Fibroblast of lung (primary cell): ENCODE results near the gene WIPI1. TPM values are rescaled to one million over a fixed set of nuclear protein-coding genes. Genes with fewer than 3 reads are reported as not detected.

Experiments
- DNase-seq, 2 donors: peaks; one replicate each; pipeline versions ENCODE4 v3.0.0 to v3.0.0-alpha.2; 2010; ENCODE audit warnings: low read depth in 2 of 2
- H2AFZ ChIP-seq: 2 replicates; pipeline ENCODE4 v1.5.1; 2012; ENCODE audit warnings: low read length, control low read depth, inconsistent platforms
- H3K27ac ChIP-seq: 2 replicates; pipeline ENCODE4 v1.5.1; 2011; ENCODE audit warnings: low read length, control low read depth; ENCODE audit not compliant: insufficient read depth
- H3K27me3 ChIP-seq: 2 replicates; pipeline ENCODE4 v1.5.1; 2011; ENCODE audit warnings: mild to moderate bottlenecking, low read length; ENCODE audit not compliant: control insufficient read depth, insufficient read depth
- H3K36me3 ChIP-seq: 2 replicates; pipeline ENCODE4 v1.5.1; 2011; ENCODE audit warnings: low read length; ENCODE audit not compliant: control insufficient read depth, insufficient read depth
- H3K4me1 ChIP-seq: 2 replicates; pipeline ENCODE4 v1.5.1; 2011; ENCODE audit warnings: low read length; ENCODE audit not compliant: control insufficient read depth, insufficient read depth; ENCODE audit errors: extremely low read depth
- H3K4me2 ChIP-seq: 2 replicates; pipeline ENCODE4 v1.5.1; 2011; ENCODE audit warnings: low read length, control low read depth; ENCODE audit not compliant: insufficient read depth; ENCODE audit errors: extremely low read depth
- H3K4me3 ChIP-seq, 4 experiments: fragments of 200-600 bp in 1 of 4; sonication (generic) in 1 of 4; replicated peaks in 1 of 4; 2 replicates each; pipeline ENCODE4 v1.5.1; 2011 to 2016; ENCODE audit warnings: low read length in 4 of 4, low read depth in 3 of 4, mild to moderate bottlenecking in 3 of 4, control low read depth in 2 of 4, inconsistent platforms in 1 of 4, mixed read lengths in 1 of 4; ENCODE audit not compliant: insufficient read depth in 1 of 4; ENCODE audit errors: control extremely low read depth in 1 of 4
- H3K79me2 ChIP-seq: 2 replicates; pipeline ENCODE4 v1.5.1; 2012; ENCODE audit warnings: mild to moderate bottlenecking, low read length, inconsistent platforms; ENCODE audit not compliant: control insufficient read depth, insufficient read depth
- H3K9ac ChIP-seq: 2 replicates; pipeline ENCODE4 v1.5.1; 2011; ENCODE audit warnings: mild to moderate bottlenecking, low read length, control low read depth; ENCODE audit not compliant: insufficient read depth
- H3K9me3 ChIP-seq: 2 replicates; pipeline ENCODE4 v1.5.1; 2012; ENCODE audit warnings: low read depth, low read length; ENCODE audit not compliant: control insufficient read depth, insufficient read depth
- H4K20me1 ChIP-seq: 2 replicates; pipeline ENCODE4 v1.5.1; 2011; ENCODE audit warnings: low read length; ENCODE audit not compliant: control insufficient read depth, insufficient read depth; ENCODE audit errors: extremely low read depth
- CTCF ChIP-seq, 2 donors: IDR thresholded peaks in 1 of 2; conservative IDR thresholded peaks in 1 of 2; 1 replicate in 1 of 2; 2 replicates in 1 of 2; pipeline ENCODE4 v1.5.1; 2011 to 2012; ENCODE audit warnings: low read length in 2 of 2, control low read depth in 1 of 2, inconsistent platforms in 1 of 2, low read depth in 1 of 2, mild to moderate bottlenecking in 1 of 2
- EZH2 ChIP-seq: IDR thresholded peaks from 2 replicates; pipeline ENCODE4 v1.5.1; 2012; ENCODE audit warnings: low read length, control low read depth, mild to moderate bottlenecking; ENCODE audit errors: missing control alignments
- polyA plus RNA-seq, 2 donors: library from polyadenylated mRNA; depleted of rRNA in 1 of 2; stranded (reverse) in 1 of 2; unstranded in 1 of 2; fragments of >200 nt; gene quantifications; 2 replicates each; pipeline ENCODE4 v1.2.1, GENCODE V29; 2011 to 2012; ENCODE audit warnings: missing spikeins in 1 of 2
- total RNA-seq: library from RNA; depleted of rRNA; stranded (reverse); fragments of >200 nt; gene quantifications from 2 replicates; pipeline ENCODE4 v1.2.1, GENCODE V29; 2014

WIPI1 gene
- total and polyA plus RNA-seq, 2 donors (not counting 1 experiment from before 2014, with no cell fraction given) = 158 to 251 TPM

- H3K27ac ChIP-seq = no peak overlapping the region
- no peaks in the 10 kb centered on the region for H3K27me3 ChIP-seq
- H3K79me2 ChIP-seq = no peaks in the 10 kb centered on the region
- no peaks in the 10 kb centered on the region for H4K20me1 ChIP-seq
- H3K36me3 ChIP-seq = no peaks in the 10 kb centered on the region
- no peak for DNase-seq
- H3K4me2 ChIP-seq = no peak overlapping the region
- H3K9ac ChIP-seq = no peak overlapping the region
- no peak for TF ChIP-seq EZH2
- no peak for TF ChIP-seq CTCF (conservative IDR thresholded peaks at IDR 0.05 in 1 of 2, IDR thresholded peaks at IDR 0.05 in 1 of 2; ENCODE audit: low read depth in 1 of 2, low read length in 2 of 2)
- H2AFZ ChIP-seq = no peak overlapping the region
- H3K4me1 ChIP-seq = no peaks in the 10 kb centered on the region
- H3K4me3 ChIP-seq = no peak overlapping the region
- H3K9me3 ChIP-seq = no peaks in the 10 kb centered on the region
Observed at GRCh38 chr17:68499587-68499986, 42.3 kb upstream of the WIPI1 start.

GRCh38 chr17:68498479-68499326 lies 41.4 kb upstream of the WIPI1 start:
- TF ChIP-seq CTCF (conservative IDR thresholded peaks at IDR 0.05 in 1 of 2, IDR thresholded peaks at IDR 0.05 in 1 of 2; ENCODE audit: low read depth in 1 of 2, low read length in 2 of 2) (no peak), EZH2 (no peak)

GRCh38 chr17:68497885-68498319 lies 40.6 kb upstream of the WIPI1 start:
- Histone ChIP-seq H3K4me1 (no peaks in the 10 kb centered on the region), H3K9ac (no peak overlapping the region), H2AFZ (no peak overlapping the region), H3K79me2 (no peaks in the 10 kb centered on the region), H3K27me3 (no peaks in the 10 kb centered on the region), H3K27ac (no peak overlapping the region), H3K4me2 (peak overlapping the region; percentile 48), H4K20me1 (no peaks in the 10 kb centered on the region), H3K4me3 (no peak overlapping the region), H3K36me3 (no peaks in the 10 kb centered on the region), H3K9me3 (no peaks in the 10 kb centered on the region)
- TF ChIP-seq CTCF (conservative IDR thresholded peaks at IDR 0.05 in 1 of 2, IDR thresholded peaks at IDR 0.05 in 1 of 2; ENCODE audit: low read depth in 1 of 2, low read length in 2 of 2) (no peak), EZH2 (no peak)
- no peak for DNase-seq

More at GRCh38 chr17:68498479-68499326, 41.4 kb upstream of the WIPI1 start:
- Histone ChIP-seq H3K27ac (no peak overlapping the region), H3K4me3 (no peak overlapping the region), H4K20me1 (no peaks in the 10 kb centered on the region), H3K9ac (no peak overlapping the region), H3K9me3 (no peaks in the 10 kb centered on the region), H3K4me1 (no peaks in the 10 kb centered on the region), H3K36me3 (no peaks in the 10 kb centered on the region), H3K4me2 (no peak overlapping the region), H3K79me2 (no peaks in the 10 kb centered on the region), H3K27me3 (no peaks in the 10 kb centered on the region), H2AFZ (no peak overlapping the region)
- no peak for DNase-seq
